OCI-LY1 (cell line): ENCODE results near the gene ST3GAL3.
A peak's percentile ranks its signal among the peaks of the same experiment; 100 is the strongest.

Experiments
- H2AFZ ChIP-seq: fragments of 200-600 bp; sonication (generic), shearing (Covaris generic); 2 replicates; pipeline ENCODE4 v1.6.0; 2014; ENCODE audit warnings: antibody characterized with exemption, mild to moderate bottlenecking, low read length
- H3F3A ChIP-seq: fragments of 200-600 bp; sonication (generic), shearing (Covaris generic); 2 replicates; pipeline ENCODE4 v1.6.0; 2014; ENCODE audit warnings: mild to moderate bottlenecking, antibody characterized with exemption, low read length, moderate library complexity; ENCODE audit not compliant: insufficient read depth
- H3K27ac ChIP-seq: fragments of 200-600 bp; sonication (generic); 2 replicates; pipeline ENCODE4 v1.5.1; 2014; ENCODE audit warnings: low read length, mixed run types, mild to moderate bottlenecking, low read depth; ENCODE audit not compliant: poor library complexity, severe bottlenecking
- H3K27me3 ChIP-seq: fragments of 200-600 bp; sonication (generic); 2 replicates; pipeline ENCODE4 v1.6.0; 2014; ENCODE audit warnings: antibody characterized with exemption, mild to moderate bottlenecking, low read length, moderate library complexity; ENCODE audit not compliant: insufficient read depth
- H3K36me3 ChIP-seq: fragments of 200-600 bp; sonication (generic); 2 replicates; pipeline ENCODE4 v1.6.1; 2014; ENCODE audit warnings: mild to moderate bottlenecking, antibody characterized with exemption, low read length, moderate library complexity, mixed read lengths; ENCODE audit not compliant: insufficient read depth
- H3K4me1 ChIP-seq: fragments of 200-600 bp; sonication (generic); 2 replicates; pipeline ENCODE4 v1.5.1; 2014; ENCODE audit warnings: mild to moderate bottlenecking, low read length, moderate library complexity; ENCODE audit not compliant: insufficient read depth, severe bottlenecking
- H3K4me2 ChIP-seq: fragments of 200-600 bp; sonication (generic), shearing (Covaris generic); 2 replicates; pipeline ENCODE4 v1.6.1; 2014; ENCODE audit warnings: low read length
- H3K4me3 ChIP-seq: fragments of 200-600 bp; sonication (generic); 2 replicates; pipeline ENCODE4 v1.5.1; 2014; ENCODE audit warnings: low read length, low read depth, mild to moderate bottlenecking, mixed read lengths; ENCODE audit not compliant: poor library complexity, severe bottlenecking
- H3K79me2 ChIP-seq: fragments of 200-600 bp; shearing (Covaris generic); 2 replicates; pipeline ENCODE4 v1.6.1; 2016; ENCODE audit warnings: mixed run types, low read length, mixed read lengths; ENCODE audit not compliant: insufficient read depth
- H3K9ac ChIP-seq: fragments of 200-600 bp; sonication (generic), shearing (Covaris generic); 2 replicates; pipeline ENCODE4 v1.6.1; 2014; ENCODE audit warnings: mild to moderate bottlenecking, low read length, mixed read lengths
- H3K9me2 ChIP-seq: fragments of 200-600 bp; sonication (generic), shearing (Covaris generic); 2 replicates; pipeline ENCODE4 v1.6.1; 2014; ENCODE audit warnings: low read depth, mild to moderate bottlenecking, low read length, mixed read lengths
- H3K9me3 ChIP-seq: fragments of 200-600 bp; shearing (Covaris generic); 2 replicates; pipeline ENCODE4 v1.6.1; 2014; ENCODE audit warnings: low read length, mixed read lengths
- H4K20me1 ChIP-seq: fragments of 200-600 bp; sonication (generic), shearing (Covaris generic); 2 replicates; pipeline ENCODE4 v1.6.0; 2016; ENCODE audit warnings: mild to moderate bottlenecking, low read length; ENCODE audit not compliant: insufficient read depth
- EZH2 ChIP-seq: fragments of 200-600 bp; sonication (generic), shearing (Covaris generic); IDR thresholded peaks from 2 replicates; pipeline ENCODE4 v1.8.0; 2017; ENCODE audit warnings: borderline replicate concordance, mixed run types, mild to moderate bottlenecking, antibody characterized with exemption, low read length, moderate library complexity, mixed read lengths
- TF ChIP-seq, protein P1 (sequence below): fragments of 200-600 bp; sonication (generic), shearing (Covaris generic); IDR thresholded peaks from 2 replicates; pipeline ENCODE4 v1.5.1; 2017; ENCODE audit warnings: mild to moderate bottlenecking, antibody characterized with exemption, low read length, moderate library complexity, mixed read lengths

The ST3GAL3 gene, protein sequence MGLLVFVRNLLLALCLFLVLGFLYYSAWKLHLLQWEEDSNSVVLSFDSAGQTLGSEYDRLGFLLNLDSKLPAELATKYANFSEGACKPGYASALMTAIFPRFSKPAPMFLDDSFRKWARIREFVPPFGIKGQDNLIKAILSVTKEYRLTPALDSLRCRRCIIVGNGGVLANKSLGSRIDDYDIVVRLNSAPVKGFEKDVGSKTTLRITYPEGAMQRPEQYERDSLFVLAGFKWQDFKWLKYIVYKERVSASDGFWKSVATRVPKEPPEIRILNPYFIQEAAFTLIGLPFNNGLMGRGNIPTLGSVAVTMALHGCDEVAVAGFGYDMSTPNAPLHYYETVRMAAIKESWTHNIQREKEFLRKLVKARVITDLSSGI

GRCh38 chr1:43707190-43708001, at the start of gene ST3GAL3:
Gene ST3GAL3 (plus strand): TSS chr1:43707536. CDS start chr1:43736263, 28,727 bp downstream.
- Histone ChIP-seq H3K27ac (peak within 1 kb of the TSS; percentile 45), H3F3A (no peaks in the 10 kb centered on the region), H3K36me3 (peaks cover 50% of the 10 kb centered on the region), H3K4me2 (peak within 1 kb of the TSS; percentile 99), H3K4me1 (peaks cover 28% of the 10 kb centered on the region), H3K27me3 (no peaks in the 10 kb centered on the region), H3K4me3 (peak within 1 kb of the TSS; percentile 98), H2AFZ (0 out of 2 replicates have a peak within 1 kb of the TSS, but pooled peaks have one; percentile 36), H4K20me1 (no peaks in the 10 kb centered on the region), H3K9me3 (no peaks in the 10 kb centered on the region), H3K9me2 (no peaks in the 10 kb centered on the region), H3K79me2 (peaks cover 13% of the 10 kb centered on the region), H3K9ac (peak within 1 kb of the TSS; percentile 97)
- no peak for TF ChIP-seq EZH2
- TF ChIP-seq, protein P1, sequence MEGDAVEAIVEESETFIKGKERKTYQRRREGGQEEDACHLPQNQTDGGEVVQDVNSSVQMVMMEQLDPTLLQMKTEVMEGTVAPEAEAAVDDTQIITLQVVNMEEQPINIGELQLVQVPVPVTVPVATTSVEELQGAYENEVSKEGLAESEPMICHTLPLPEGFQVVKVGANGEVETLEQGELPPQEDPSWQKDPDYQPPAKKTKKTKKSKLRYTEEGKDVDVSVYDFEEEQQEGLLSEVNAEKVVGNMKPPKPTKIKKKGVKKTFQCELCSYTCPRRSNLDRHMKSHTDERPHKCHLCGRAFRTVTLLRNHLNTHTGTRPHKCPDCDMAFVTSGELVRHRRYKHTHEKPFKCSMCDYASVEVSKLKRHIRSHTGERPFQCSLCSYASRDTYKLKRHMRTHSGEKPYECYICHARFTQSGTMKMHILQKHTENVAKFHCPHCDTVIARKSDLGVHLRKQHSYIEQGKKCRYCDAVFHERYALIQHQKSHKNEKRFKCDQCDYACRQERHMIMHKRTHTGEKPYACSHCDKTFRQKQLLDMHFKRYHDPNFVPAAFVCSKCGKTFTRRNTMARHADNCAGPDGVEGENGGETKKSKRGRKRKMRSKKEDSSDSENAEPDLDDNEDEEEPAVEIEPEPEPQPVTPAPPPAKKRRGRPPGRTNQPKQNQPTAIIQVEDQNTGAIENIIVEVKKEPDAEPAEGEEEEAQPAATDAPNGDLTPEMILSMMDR: no peak

- H3K4me2 ChIP-seq: no peak overlapping the region
- no peaks in the 10 kb centered on the region for H3K9me2 ChIP-seq
- no peak overlapping the region for H3K9ac ChIP-seq
- no peak overlapping the region for H2AFZ ChIP-seq
- H3K27ac ChIP-seq: no peak overlapping the region
- peaks cover 99% of the 10 kb centered on the region for H3K36me3 ChIP-seq
- no peaks in the 10 kb centered on the region for H3K27me3 ChIP-seq
- H3K4me1 ChIP-seq: no peaks in the 10 kb centered on the region
- no peaks in the 10 kb centered on the region for H4K20me1 ChIP-seq
- no peaks in the 10 kb centered on the region for H3K9me3 ChIP-seq
- no peak overlapping the region for H3K4me3 ChIP-seq
- no peaks in the 10 kb centered on the region for H3K79me2 ChIP-seq
- no peaks in the 10 kb centered on the region for H3F3A ChIP-seq
- TF ChIP-seq, protein P1: no peak
- no peak for TF ChIP-seq EZH2
These were observed 47.8 kb upstream of the ST3GAL3 start for GRCh38 chr1:43659212-43660166.

DNA sequence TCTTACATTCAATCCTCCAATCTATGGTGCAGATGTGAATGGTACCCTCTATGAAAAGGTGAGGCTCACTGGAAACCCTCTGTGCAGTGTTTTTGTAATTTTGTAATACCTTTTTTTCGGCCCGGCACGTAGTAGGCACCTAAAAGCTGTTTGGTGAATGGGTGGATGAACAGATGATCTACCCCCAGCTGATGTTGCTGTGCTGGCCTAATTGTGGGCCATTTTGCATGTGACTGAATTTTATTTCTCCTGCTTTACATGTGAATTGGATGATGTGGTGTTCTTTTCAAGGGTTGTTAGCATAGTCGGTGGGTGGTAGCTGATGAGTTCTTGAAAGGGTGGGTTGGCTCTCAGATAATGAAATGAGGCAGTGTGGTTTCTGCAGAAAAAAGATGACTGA, 47.0 kb upstream of the ST3GAL3 start:
- no peaks in the 10 kb centered on the region for H3F3A ChIP-seq
- no peak overlapping the region for H3K4me2 ChIP-seq
- no peak overlapping the region for H3K27ac ChIP-seq
- peaks cover 99% of the 10 kb centered on the region for H3K36me3 ChIP-seq
- H3K9me2 ChIP-seq: no peaks in the 10 kb centered on the region
- H3K79me2 ChIP-seq: no peaks in the 10 kb centered on the region
- H3K27me3 ChIP-seq: no peaks in the 10 kb centered on the region
- H3K9ac ChIP-seq: no peak overlapping the region
- H3K9me3 ChIP-seq: no peaks in the 10 kb centered on the region
- H3K4me3 ChIP-seq: no peak overlapping the region
- H2AFZ ChIP-seq: no peak overlapping the region
- H3K4me1 ChIP-seq: no peaks in the 10 kb centered on the region
- TF ChIP-seq, protein P1: no peak
- no peaks in the 10 kb centered on the region for H4K20me1 ChIP-seq
